Measurements from ENCODE around the gene MBOAT1.

MBOAT1 gene

DNA sequence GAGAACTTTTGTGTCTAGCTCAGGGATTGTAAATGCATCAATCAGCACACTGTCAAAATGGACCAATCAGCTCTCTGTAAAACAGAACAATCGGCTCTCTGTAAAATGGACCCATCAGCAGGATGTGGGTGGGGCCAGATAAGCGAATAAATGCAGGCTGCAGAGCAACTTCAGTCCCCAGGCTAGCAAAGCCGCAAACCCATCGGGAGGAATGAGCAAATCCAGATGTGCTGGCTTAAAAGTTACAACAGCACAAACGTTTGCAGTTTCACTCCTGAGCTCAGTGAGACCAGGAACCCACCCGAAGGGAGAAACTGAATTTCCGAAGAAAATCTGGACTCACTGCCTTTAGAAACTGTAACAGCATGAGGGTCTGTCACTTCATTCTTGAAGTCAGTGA lies 21.9 kb upstream of the MBOAT1 start:
- TF ChIP-seq ZFX (IDR thresholded peaks at IDR 0.05; ENCODE audit: borderline replicate concordance) = no peak
- TF ChIP-seq, protein P1, sequence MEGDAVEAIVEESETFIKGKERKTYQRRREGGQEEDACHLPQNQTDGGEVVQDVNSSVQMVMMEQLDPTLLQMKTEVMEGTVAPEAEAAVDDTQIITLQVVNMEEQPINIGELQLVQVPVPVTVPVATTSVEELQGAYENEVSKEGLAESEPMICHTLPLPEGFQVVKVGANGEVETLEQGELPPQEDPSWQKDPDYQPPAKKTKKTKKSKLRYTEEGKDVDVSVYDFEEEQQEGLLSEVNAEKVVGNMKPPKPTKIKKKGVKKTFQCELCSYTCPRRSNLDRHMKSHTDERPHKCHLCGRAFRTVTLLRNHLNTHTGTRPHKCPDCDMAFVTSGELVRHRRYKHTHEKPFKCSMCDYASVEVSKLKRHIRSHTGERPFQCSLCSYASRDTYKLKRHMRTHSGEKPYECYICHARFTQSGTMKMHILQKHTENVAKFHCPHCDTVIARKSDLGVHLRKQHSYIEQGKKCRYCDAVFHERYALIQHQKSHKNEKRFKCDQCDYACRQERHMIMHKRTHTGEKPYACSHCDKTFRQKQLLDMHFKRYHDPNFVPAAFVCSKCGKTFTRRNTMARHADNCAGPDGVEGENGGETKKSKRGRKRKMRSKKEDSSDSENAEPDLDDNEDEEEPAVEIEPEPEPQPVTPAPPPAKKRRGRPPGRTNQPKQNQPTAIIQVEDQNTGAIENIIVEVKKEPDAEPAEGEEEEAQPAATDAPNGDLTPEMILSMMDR (IDR thresholded peaks at IDR 0.05) = no peak
- H3K27ac ChIP-seq = no peak overlapping the region

DNA sequence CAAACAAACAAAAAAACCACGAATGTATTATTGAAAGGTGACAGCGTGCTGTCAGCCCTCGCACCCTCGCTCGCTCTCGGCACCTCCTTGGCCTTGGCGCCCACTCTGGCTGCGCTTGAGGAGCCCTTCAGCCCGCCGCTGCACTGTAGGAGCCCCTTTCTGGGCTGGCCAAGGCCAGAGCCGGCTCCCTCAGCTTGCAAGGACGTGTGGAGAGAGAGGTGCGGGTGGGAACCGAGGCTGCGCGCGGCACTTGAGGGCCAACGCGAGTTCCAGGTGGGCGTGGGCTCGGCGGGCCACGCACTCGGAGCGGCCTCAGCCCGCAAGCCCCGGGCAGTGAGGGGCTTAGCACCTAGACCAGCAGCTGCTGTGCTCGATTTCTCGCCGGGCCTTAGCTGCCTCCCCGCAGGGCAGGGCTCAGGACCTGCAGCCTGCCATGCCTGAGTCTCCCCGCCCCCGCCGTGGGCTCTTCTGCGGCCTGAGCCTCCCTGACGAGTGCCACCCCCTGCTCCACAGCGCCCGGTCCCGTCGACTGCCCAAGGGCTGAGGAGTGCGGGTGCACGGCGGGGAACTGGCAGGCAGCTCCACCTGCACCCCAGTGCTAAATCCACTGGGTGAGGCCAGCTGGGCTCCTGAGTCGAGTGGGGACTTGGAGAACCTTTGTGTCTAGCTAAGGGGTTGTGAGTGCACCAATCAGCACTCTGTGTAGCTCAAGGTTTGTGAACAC lies 20.9 kb upstream of the MBOAT1 start:
- no peak overlapping the region for H3K27ac ChIP-seq
- no peak for TF ChIP-seq ZFX (IDR thresholded peaks at IDR 0.05; ENCODE audit: borderline replicate concordance)
- TF ChIP-seq, protein P1 (IDR thresholded peaks at IDR 0.05) = no peak

DNA sequence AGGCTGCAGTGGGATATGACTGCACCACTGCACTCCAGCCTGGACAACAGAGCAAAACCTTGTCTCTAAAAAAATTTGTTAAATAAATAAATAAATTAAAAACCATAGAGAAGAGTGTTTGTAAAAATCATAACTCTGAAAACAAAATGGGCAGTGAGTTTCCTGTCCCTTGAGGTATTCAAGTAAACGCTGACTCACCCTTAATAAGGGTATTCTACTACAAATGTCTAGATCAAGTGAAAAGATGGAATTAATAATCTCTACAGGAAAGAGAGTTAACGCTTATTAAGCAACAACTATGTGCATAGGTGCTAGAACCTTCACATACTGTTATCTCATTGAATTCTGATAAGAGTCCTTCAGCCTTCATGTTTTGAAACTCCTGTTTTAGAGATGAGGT lies 19.9 kb upstream of the MBOAT1 start:
- TF ChIP-seq, protein P1 (IDR thresholded peaks at IDR 0.05) = no peak
- TF ChIP-seq ZFX (IDR thresholded peaks at IDR 0.05; ENCODE audit: borderline replicate concordance) = no peak
- H3K27ac ChIP-seq = no peak overlapping the region

DNA sequence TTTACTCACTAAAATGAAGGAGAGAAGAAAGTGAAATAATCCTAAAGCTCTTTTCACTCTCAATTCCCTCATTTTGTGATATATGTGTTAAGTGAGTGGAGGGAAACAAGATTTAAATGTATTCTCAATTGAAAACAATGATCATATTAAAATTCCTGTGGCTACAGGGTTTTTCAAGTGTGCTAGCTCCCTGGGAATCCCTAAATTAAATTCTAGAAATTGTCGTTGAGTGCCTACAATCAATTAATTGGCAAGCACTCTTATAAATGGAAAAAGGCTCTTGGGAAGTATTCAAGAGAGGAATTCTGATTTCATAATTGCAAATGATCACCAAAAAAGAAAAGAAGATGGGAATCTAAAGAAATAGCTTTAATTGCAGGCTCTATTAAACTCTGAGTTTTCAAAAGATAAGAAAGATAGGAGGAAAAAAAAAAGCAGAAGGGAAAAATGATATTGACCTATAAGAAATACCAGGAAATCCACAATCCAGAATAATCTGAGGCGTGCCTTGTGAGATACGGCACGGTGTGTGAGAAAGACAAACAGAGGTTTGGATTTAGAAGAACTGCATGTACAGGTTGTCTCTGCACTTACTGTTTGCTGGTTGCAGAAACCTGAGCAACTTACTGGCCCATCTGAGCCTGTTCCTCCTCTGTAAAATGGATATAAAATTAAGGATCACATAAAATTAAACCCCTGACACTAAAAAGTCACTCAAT lies 18.3 kb upstream of the MBOAT1 start:
- TF ChIP-seq, protein P1 (IDR thresholded peaks at IDR 0.05) = no peak
- TF ChIP-seq ZFX (IDR thresholded peaks at IDR 0.05; ENCODE audit: borderline replicate concordance) = no peak
- H3K27ac ChIP-seq = no peak overlapping the region

DNA sequence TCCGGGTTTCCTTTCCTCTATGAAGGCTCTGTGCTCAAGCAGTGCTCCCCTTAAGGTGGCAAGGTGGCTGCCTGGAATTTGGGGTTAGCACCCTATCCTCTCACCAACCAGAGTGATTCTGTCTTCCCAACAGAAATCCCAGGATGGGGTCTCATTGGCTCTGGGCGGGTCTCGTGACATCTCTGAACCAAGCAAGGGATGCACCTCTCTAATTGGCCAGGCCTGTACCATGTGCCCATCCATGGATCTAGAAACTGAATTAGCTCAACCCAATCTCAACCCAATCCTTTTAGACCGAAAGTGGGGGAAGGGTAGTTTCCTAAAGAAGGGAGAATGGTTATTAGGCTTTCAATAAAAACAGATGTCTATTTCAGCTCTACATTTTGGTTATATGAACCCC lies 17.6 kb upstream of the MBOAT1 start:
- H3K27ac ChIP-seq = no peak overlapping the region
- TF ChIP-seq, protein P1 (IDR thresholded peaks at IDR 0.05) = no peak
- no peak for TF ChIP-seq ZFX (IDR thresholded peaks at IDR 0.05; ENCODE audit: borderline replicate concordance)

DNA sequence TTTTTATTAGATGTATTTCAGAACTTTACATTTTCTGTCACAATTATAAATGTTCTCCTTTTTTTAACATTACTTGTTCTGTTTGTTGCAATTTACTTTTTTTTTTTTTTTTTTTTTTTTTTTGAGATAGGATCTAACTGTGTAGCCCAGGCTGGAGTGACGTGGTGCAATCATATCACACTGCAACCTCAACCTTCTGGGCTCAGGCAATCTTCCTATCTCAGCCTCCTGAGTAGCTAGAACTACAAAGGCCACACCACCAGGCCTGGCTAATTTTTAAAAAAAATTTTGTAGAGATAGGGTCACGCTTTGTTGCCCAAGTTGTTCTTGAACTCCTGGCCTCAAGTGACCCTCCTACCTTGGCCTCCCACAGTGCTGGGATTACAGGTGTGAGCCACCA lies 15.1 kb upstream of the MBOAT1 start:
- TF ChIP-seq ZFX (IDR thresholded peaks at IDR 0.05; ENCODE audit: borderline replicate concordance) = no peak
- TF ChIP-seq, protein P1 (IDR thresholded peaks at IDR 0.05) = no peak
- no peak overlapping the region for H3K27ac ChIP-seq

DNA sequence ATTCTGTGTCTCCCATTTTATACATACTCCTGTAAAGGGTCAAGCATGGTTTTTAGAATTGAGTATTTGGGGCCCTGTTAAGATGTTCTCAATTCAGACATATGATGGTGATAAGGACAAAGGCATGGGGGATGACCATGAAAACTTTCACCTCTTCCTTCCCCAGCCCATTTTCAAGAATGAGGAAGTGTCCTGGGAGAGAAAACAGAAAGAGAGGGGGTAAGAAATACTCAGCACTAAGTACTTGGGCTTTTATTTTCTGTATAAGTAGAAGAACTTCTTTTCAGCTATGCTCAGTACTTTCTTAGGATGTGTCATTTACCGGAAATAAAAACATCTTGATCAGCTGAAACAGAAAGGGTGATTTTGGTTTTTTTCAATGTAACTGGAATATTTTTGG lies 10.9 kb upstream of the MBOAT1 start:
- no peak overlapping the region for H3K27ac ChIP-seq
- TF ChIP-seq ZFX (IDR thresholded peaks at IDR 0.05; ENCODE audit: borderline replicate concordance) = no peak
- TF ChIP-seq, protein P1 (IDR thresholded peaks at IDR 0.05) = no peak

Measured in 22Rv1 (cell line).